PC-9 (cell line): ENCODE results near the gene AMZ1. TPM values are rescaled to one million over a fixed set of nuclear protein-coding genes. Genes with fewer than 3 reads are reported as not detected.

ENCODE experiments used
- BruUV-seq: library from RNA; stranded (reverse); fragments of 400-500 nt; replicated peaks from 2 replicates; lab custom pipeline; 2021; lab: Mats Ljungman, UMichigan
- CTCF ChIA-PET: fragments of 300-600 bp; sonication (Branson Sonifier 250); formaldehyde crosslinking; loops from one replicate; lab custom pipeline; 2022; ENCODE audit warnings: antibody characterized with exemption; lab: Charles Lee
- POLR2A ChIA-PET: fragments of 300-600 bp; sonication (Branson Sonifier 250); formaldehyde crosslinking; loops from one replicate; lab custom pipeline; 2022; ENCODE audit warnings: antibody characterized with exemption; ENCODE audit not compliant: unreplicated experiment; lab: Charles Lee
- DNase-seq, 2 experiments: peaks; one replicate each; pipeline versions ENCODE4 v3.0.0 to v3.0.0-alpha.2; 2015 to 2022; ENCODE audit warnings: mixed read lengths in 1 of 2
- H2AFZ ChIP-seq: fragments of 200-600 bp; sonication (generic); 2 replicates; pipeline ENCODE4 v1.8.1; 2017; ENCODE audit warnings: antibody characterized with exemption
- H3F3A ChIP-seq: fragments of 200-600 bp; sonication (generic); 2 replicates; pipeline ENCODE4 v1.8.1; 2017; ENCODE audit warnings: antibody characterized with exemption, mild to moderate bottlenecking, low read depth; ENCODE audit not compliant: insufficient read depth
- H3K27ac ChIP-seq: fragments of 200-600 bp; sonication (generic); 2 replicates; pipeline ENCODE4 v1.6.1; 2016; ENCODE audit warnings: mixed run types
- H3K27me3 ChIP-seq: fragments of 200-600 bp; sonication (generic); 2 replicates; pipeline ENCODE4 v1.6.1; 2016; ENCODE audit warnings: low read depth, mixed run types; ENCODE audit not compliant: insufficient read depth
- H3K36me3 ChIP-seq: fragments of 200-600 bp; sonication (generic); 2 replicates; pipeline ENCODE4 v1.6.1; 2016; ENCODE audit warnings: low read depth, mixed run types
- H3K4me1 ChIP-seq: fragments of 200-600 bp; sonication (generic); replicated peaks from 2 replicates; pipeline ENCODE4 v1.6.1; 2016; ENCODE audit warnings: mixed run types; ENCODE audit not compliant: insufficient read depth
- H3K4me2 ChIP-seq: fragments of 200-600 bp; sonication (generic); 2 replicates; pipeline ENCODE4 v1.6.1; 2017; ENCODE audit warnings: mixed run types
- H3K4me3 ChIP-seq: fragments of 200-600 bp; sonication (generic); 2 replicates; pipeline ENCODE4 v1.6.1; 2016; ENCODE audit warnings: mixed run types
- H3K79me2 ChIP-seq: fragments of 200-600 bp; sonication (generic); 2 replicates; pipeline ENCODE4 v1.6.1; 2017; ENCODE audit warnings: low read depth, mixed run types
- H3K9me2 ChIP-seq: fragments of 200-600 bp; sonication (generic); 2 replicates; pipeline ENCODE4 v1.8.1; 2017; ENCODE audit warnings: mild to moderate bottlenecking; ENCODE audit not compliant: insufficient read depth
- H3K9me3 ChIP-seq: fragments of 200-600 bp; sonication (generic); 2 replicates; pipeline ENCODE4 v1.8.1; 2016; ENCODE audit warnings: low read depth; ENCODE audit not compliant: insufficient read depth
- H4K20me1 ChIP-seq: fragments of 200-600 bp; sonication (generic); 2 replicates; pipeline ENCODE4 v1.8.1; 2017; ENCODE audit not compliant: insufficient read depth
- EZH2 ChIP-seq: fragments of 200-600 bp; sonication (generic); IDR thresholded peaks from 2 replicates; pipeline ENCODE4 v1.8.0; 2017; ENCODE audit warnings: antibody characterized with exemption, low read depth
- intact Hi-C: fragments of 100-400 bp; cut with micrococcal nuclease; formaldehyde crosslinking; loops from one replicate; pipeline ENCODE4 v1.10.0; 2022; ENCODE audit not compliant: unreplicated experiment
- total RNA-seq: library from RNA; stranded (reverse); gene quantifications from 2 replicates; pipeline ENCODE4 v1.2.3, GENCODE V29; 2021
- TF ChIP-seq, protein P1 (sequence below): fragments of 200-600 bp; sonication (generic); conservative IDR thresholded peaks from 2 replicates; pipeline ENCODE4 v1.6.1; 2017; ENCODE audit warnings: mixed run types, antibody characterized with exemption, mild to moderate bottlenecking, moderate library complexity

The AMZ1 gene
- total RNA-seq, 1 experiment from 2014 or later, result not detected

DNA sequence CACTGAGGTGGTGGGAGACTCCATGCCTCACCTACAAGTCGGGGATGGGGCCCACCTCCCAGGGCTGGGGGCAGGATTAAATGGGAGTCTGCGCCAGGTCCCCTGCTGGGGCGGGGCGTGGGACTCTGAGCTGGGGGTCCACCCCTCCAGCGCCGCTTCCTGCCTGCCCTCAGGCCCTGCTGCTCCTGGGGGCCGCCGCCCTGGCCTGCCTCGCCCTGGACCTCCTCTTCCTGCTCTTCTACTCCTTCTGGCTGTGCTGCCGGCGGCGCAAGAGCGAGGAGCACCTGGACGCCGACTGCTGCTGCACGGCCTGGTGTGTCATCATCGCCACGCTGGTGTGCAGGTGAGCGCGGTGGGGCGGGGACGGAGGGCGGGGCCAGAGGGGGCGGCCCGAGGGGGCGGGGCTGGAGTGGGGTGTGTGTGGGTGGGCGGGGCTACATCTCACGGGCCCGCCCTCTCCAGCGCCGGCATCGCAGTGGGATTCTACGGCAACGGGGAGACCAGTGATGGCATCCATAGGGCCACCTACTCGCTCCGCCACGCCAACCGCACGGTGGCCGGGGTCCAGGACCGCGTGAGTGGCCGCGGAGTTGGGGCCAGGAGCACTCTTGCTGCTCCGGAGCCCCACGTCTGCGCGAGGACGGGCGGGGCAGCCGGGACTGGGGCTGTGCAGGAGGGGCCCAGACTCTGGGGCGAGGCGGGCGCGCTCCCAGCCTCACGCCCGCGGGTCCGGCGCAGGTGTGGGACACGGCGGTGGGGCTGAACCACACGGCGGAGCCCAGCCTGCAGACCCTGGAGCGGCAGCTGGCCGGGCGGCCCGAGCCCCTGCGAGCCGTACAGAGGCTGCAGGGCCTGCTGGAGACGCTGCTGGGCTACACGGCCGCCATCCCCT lies 41.1 kb upstream of the AMZ1 start:
- no peak for TF ChIP-seq EZH2
- TF ChIP-seq, protein P1, sequence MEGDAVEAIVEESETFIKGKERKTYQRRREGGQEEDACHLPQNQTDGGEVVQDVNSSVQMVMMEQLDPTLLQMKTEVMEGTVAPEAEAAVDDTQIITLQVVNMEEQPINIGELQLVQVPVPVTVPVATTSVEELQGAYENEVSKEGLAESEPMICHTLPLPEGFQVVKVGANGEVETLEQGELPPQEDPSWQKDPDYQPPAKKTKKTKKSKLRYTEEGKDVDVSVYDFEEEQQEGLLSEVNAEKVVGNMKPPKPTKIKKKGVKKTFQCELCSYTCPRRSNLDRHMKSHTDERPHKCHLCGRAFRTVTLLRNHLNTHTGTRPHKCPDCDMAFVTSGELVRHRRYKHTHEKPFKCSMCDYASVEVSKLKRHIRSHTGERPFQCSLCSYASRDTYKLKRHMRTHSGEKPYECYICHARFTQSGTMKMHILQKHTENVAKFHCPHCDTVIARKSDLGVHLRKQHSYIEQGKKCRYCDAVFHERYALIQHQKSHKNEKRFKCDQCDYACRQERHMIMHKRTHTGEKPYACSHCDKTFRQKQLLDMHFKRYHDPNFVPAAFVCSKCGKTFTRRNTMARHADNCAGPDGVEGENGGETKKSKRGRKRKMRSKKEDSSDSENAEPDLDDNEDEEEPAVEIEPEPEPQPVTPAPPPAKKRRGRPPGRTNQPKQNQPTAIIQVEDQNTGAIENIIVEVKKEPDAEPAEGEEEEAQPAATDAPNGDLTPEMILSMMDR, result no peak
- Histone ChIP-seq H3K9me3 (no peaks in the 10 kb centered on the region), H3F3A (0 out of 2 replicates have a peak, but pooled peaks cover 3% of the 10 kb centered on the region), H2AFZ (no peak overlapping the region), H3K36me3 (no peaks in the 10 kb centered on the region), H3K4me1 (no peaks in the 10 kb centered on the region), H3K27ac (no peak overlapping the region), H3K4me2 (no peak overlapping the region), H4K20me1 (peaks cover 31% of the 10 kb centered on the region), H3K27me3 (no peaks in the 10 kb centered on the region), H3K9me2 (no peaks in the 10 kb centered on the region), H3K79me2 (no peaks in the 10 kb centered on the region), H3K4me3 (no peak overlapping the region)
- ChIA-PET POLR2A (no interaction called here), CTCF (no interaction called here)
- no peak for DNase-seq
- no TSS peak for BruUV-seq
- intact Hi-C loops, result no loop called here

DNA sequence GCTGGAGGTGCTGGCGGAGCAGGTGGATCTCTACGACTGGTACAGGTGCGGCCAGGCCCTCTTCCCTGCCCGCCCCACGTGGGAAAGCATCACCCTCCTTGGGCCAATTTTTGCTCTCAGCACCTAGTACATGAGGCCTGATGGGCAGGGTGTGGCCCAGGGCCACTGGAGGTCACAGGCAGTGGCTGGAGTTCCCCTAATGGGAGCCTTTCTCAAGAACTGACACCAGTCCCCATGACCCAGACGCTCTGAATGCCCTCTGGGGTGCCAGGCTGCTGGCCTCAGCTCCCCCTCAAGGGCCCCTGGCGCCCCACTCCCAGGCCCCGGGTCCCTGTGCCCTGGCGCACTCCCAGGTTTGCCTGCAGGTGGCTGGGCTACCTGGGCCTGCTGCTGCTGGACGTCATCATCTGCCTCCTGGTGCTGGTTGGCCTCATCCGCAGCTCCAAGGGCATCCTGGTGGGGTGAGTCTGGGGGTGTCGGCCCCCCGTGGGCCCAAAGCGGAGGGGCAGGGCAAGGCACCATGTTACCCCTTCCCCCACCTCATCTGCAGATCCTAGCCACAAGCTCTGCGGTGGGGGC lies 40.3 kb upstream of the AMZ1 start:
- CTCF ChIA-PET, result no interaction called here
- Histone ChIP-seq H4K20me1 (peaks cover 27% of the 10 kb centered on the region), H3K27me3 (no peaks in the 10 kb centered on the region), H3K4me1 (no peaks in the 10 kb centered on the region), H3F3A (0 out of 2 replicates have a peak, but pooled peaks cover 3% of the 10 kb centered on the region), H3K79me2 (no peaks in the 10 kb centered on the region), H3K9me2 (no peaks in the 10 kb centered on the region), H3K36me3 (no peaks in the 10 kb centered on the region), H3K4me2 (no peak overlapping the region), H2AFZ (no peak overlapping the region), H3K4me3 (no peak overlapping the region), H3K9me3 (no peaks in the 10 kb centered on the region), H3K27ac (no peak overlapping the region)
- no TSS peak for BruUV-seq
- POLR2A ChIA-PET, result no interaction called here
- intact Hi-C loops, result no loop called here
- no peak for DNase-seq
- no peak for TF ChIP-seq EZH2
- TF ChIP-seq, protein P1, result no peak

DNA sequence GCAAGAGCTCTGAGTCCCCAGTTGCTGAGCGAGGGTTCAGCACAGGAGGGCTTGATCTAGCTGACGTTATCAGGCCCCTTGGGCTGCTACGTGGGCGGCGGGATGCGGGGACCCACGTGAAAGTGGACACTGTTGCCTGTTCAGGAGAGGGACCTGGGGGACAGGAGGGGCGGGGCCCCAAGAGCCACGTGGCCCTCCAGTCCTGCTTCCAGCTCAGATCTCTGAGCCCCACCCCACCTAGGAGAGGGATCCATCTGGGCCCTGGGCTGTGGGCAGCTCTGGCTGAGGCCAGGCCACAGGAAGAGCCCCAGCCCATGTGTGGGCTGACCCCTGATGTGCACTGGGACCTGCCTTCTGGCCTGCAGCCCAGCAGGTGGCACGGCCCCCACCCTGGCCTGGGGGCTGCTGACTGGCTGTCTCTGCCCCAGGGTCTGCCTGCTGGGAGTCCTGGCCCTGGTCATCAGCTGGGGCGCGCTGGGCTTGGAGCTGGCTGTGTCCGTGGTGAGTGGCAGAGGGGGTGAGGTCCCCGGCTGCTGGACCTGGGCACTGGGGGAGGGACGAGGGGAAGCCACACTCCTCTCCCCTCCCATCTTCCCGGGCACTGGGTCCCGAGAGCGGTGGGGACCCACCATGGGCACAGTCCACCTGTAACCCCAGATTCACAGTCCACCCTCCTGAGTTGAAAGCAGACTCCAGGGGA lies 38.7 kb upstream of the AMZ1 start:
- no peaks in the 10 kb centered on the region for H3K27me3 ChIP-seq
- no peak overlapping the region for H3K4me3 ChIP-seq
- BruUV-seq, result no TSS peak
- TF ChIP-seq EZH2, result no peak
- TF ChIP-seq, protein P1, result no peak
- ChIA-PET CTCF (no interaction called here), POLR2A (no interaction called here)
- no peaks in the 10 kb centered on the region for H3K79me2 ChIP-seq
- H3K4me2 ChIP-seq, result no peak overlapping the region
- H3F3A ChIP-seq, result peaks cover 3% of the 10 kb centered on the region; the same call in 1 of the 2 replicates
- H2AFZ ChIP-seq, result no peak overlapping the region
- peaks cover 17% of the 10 kb centered on the region for H4K20me1 ChIP-seq
- no peak overlapping the region for H3K27ac ChIP-seq
- intact Hi-C loops, result no loop called here
- no peaks in the 10 kb centered on the region for H3K36me3 ChIP-seq
- H3K9me2 ChIP-seq, result no peaks in the 10 kb centered on the region
- no peaks in the 10 kb centered on the region for H3K4me1 ChIP-seq
- no peak for DNase-seq
- no peaks in the 10 kb centered on the region for H3K9me3 ChIP-seq
